VCaP (cell line): ENCODE measurements around the gene MESD.
"Not testable (repeated sequence)": the region's sequence is repeated elsewhere in the genome, so short reads cannot be mapped to it uniquely, and the experiment has no call there.

Experiments used
- H3K27ac ChIP-seq: fragments of 450-650 bp; 2 replicates; pipeline ENCODE4 v1.5.1; 2017
- CTCF ChIP-seq: fragments of 450-650 bp; conservative IDR thresholded peaks from 2 replicates; pipeline ENCODE4 v1.5.1; 2017; ENCODE audit warnings: mild to moderate bottlenecking, moderate library complexity

Gene MESD

GRCh38 chr15:80958818-80959495 lies 30.7 kb downstream of the MESD start:
- no peak for TF ChIP-seq CTCF
- H3K27ac ChIP-seq, result no peak overlapping the region

- H3K27ac ChIP-seq, result no peak overlapping the region
- TF ChIP-seq CTCF, result no peak
These were observed 31.6 kb downstream of the MESD start for GRCh38 chr15:80957976-80958375.

GRCh38 chr15:80957556-80957955 lies 32.1 kb downstream of the MESD start:
- TF ChIP-seq CTCF, result no peak
- H3K27ac ChIP-seq, result no peak overlapping the region

- not testable (repeated sequence) for H3K27ac ChIP-seq
These were observed 33.8 kb downstream of the MESD start for GRCh38 chr15:80955571-80956452.

DNA sequence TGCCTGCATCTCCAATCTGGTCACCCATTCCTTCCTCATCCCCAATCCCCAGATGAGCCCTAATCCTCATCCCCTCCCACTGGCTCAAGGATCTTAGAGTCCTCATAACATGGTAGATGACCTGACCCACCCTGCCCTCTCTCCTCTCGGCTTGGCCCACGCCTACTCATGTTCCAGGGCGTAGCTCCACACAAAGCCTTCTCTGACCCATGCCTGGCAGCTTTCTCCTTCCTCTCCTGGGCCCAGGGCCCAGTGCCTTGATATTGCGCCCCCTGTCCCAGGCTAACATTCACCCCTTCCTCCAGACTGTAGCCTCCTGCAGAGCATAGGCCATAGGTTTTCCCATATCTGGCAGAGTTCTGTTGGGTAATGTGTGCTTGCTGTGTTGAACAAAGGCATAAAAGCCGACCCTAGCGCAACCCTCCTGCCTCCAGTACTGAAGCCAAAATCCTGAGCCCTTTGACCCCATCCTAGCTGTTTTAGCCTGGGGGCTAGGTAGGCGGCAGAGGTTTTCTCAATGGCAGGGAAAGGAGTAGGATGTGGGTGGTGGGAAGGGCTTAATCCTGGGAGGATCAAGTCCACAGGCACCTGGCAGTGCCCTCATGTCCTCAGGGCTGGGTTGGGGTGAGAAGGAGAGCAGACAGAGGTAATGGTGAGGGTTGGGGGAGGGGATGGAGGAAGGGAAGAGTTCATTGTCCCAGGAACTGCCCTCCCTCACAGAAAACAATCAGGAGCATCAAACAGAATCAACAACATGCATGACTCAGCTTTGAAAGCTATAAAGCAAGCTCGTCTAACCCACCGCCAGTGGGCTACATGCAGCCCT lies 35.5 kb downstream of the MESD start:
- H3K27ac ChIP-seq, result no peak overlapping the region
- no peak for TF ChIP-seq CTCF

DNA sequence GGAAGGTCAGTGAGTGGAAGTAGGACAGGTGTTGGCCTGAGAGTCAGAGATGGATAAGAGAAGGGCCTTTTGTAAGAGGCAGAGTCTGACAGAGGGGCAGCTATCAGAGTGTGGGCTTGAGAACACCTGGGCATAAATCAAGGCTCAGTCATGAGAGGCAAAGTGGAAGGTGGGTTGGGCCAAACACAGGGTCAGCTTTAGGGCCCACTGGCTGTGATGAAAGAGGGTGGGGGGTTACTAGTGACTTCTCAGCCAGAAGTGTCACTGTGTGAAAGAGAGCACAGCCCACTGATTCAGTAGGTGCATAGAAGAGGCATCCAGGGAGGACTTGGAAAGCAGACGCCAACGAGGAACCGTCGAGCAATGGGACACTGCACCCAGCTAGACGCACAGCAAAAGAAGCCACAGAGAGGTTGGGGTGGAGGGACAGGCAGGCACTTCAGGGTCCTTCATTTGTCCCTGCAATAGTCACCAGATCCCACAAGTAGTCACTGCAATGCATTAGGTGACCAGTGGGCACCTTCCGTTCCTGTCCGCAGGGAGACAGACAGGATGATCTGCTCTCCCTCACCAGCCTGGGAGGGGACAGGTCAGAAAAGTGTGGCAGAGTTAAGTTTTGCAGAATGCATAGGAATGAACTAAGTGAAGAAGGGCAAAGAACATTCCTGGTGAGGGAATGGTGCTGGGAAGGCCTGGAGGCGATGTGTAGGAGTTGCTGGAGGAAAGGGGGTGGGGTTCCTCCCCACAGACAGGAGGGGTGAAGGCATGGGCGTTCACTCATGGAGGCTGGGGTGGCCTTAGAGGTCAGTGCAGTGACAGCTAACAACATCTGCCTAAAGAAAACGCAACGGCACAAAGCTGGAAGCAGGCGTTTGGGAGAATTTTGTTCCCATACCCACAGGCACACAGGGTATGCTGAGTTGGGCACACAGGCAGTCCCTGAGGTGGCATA lies 36.3 kb downstream of the MESD start:
- TF ChIP-seq CTCF, result no peak
- no peak overlapping the region for H3K27ac ChIP-seq

DNA sequence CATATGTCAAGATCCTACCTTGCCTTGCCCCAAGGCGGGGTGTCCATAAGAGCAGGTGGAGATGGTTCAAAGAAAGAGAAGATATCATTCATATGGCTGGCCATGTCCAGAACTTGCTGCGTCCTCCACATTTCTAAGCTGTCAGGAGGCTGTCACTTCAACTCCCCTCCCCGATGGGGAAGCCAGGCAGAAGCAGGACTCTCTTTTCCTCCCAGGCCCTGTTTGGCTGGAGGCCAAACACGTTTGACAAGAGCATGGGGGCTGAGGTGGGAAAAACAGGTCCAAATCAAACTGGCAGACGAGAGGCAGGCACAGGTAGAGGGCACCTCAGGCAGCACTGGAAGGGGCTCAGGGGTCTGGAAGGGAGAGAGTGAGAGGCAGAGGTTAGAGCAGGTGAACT lies 37.7 kb downstream of the MESD start:
- TF ChIP-seq CTCF, result no peak
- H3K27ac ChIP-seq, result no peak overlapping the region
